Uterus (tissue), 4 donors: ENCODE measurements around the gene CMTM2. TPM values are rescaled to one million over a fixed set of nuclear protein-coding genes. Genes with fewer than 3 reads are reported as not detected.

Experiments used
- DNase-seq, 2 donors: peaks; one replicate each; pipeline ENCODE4 v3.0.0-alpha.2; 2019 to 2020
- H3K27ac ChIP-seq, 2 donors: fragments of 200-600 bp; sonication (generic); 1 replicate in 1 of 2; 2 replicates in 1 of 2; pipeline ENCODE4 v1.5.1; 2016 to 2018
- H3K27me3 ChIP-seq, 2 donors: fragments of 200-600 bp; sonication (generic); one replicate each; pipeline ENCODE4 v1.5.1; 2018 to 2019; ENCODE audit warnings: control low read depth in 1 of 2
- H3K36me3 ChIP-seq, 2 donors: fragments of 200-600 bp; sonication (generic); one replicate each; pipeline ENCODE4 v1.5.1; 2019; ENCODE audit warnings: control low read depth in 1 of 2
- H3K4me1 ChIP-seq, 2 donors: fragments of 200-600 bp; sonication (generic); one replicate each; pipeline ENCODE4 v1.5.1; 2018 to 2019; ENCODE audit warnings: control low read depth in 1 of 2
- H3K4me3 ChIP-seq, 2 donors: fragments of 200-600 bp; sonication (generic); 1 replicate in 1 of 2; 2 replicates in 1 of 2; pipeline ENCODE4 v1.5.1; 2018 to 2019; ENCODE audit warnings: mild to moderate bottlenecking in 1 of 2
- H3K9me3 ChIP-seq, 2 donors: fragments of 200-600 bp; sonication (generic); one replicate each; pipeline ENCODE4 v1.5.1; 2019; ENCODE audit warnings: control low read depth in 1 of 2
- CTCF ChIP-seq, 4 experiments: fragments of 200-600 bp in 2 of 4; fragments of 450-650 bp in 2 of 4; sonication (generic) in 2 of 4; IDR thresholded peaks; one replicate each; pipeline ENCODE4 v1.5.1; 2016 to 2019; ENCODE audit warnings: antibody characterized with exemption in 4 of 4, mild to moderate bottlenecking in 2 of 4, moderate library complexity in 1 of 4
- POLR2A ChIP-seq, 2 donors: fragments of 450-650 bp; IDR thresholded peaks; one replicate each; pipeline ENCODE4 v1.6.1; 2016; ENCODE audit warnings: antibody characterized with exemption in 2 of 2, mild to moderate bottlenecking in 1 of 2, moderate library complexity in 1 of 2
- intact Hi-C: fragments of 100-400 bp; cut with DNase I; formaldehyde crosslinking; loops from one replicate; pipeline ENCODE4 v1.15.1; 2023; ENCODE audit warnings: low total_unique reads
- total RNA-seq, 4 donors: library from RNA; depleted of rRNA in 3 of 4; stranded (reverse); fragments of >200 nt in 3 of 4; gene quantifications; one replicate each; pipeline versions ENCODE4 v1.1.0 to v1.2.4, GENCODE V29; 2014 to 2023
- donor health status: DM: yes; HTN: yes; CAD: no.

CMTM2 gene
- total RNA-seq, 4 donors from 2014 or later, result 1.2 TPM; not detected in 3

GRCh38 chr16:66538910-66539309 lies 40.4 kb upstream of the CMTM2 start:
- Histone ChIP-seq H3K9me3 (no peaks in the 10 kb centered on the region), H3K36me3 (no peaks in the 10 kb centered on the region)

GRCh38 chr16:66539623-66540469 lies 39.4 kb upstream of the CMTM2 start:
- Histone ChIP-seq H3K27me3 (no peaks in the 10 kb centered on the region), H3K4me1 (no peaks in the 10 kb centered on the region), H3K4me3 (no peak overlapping the region), H3K27ac (no peak overlapping the region), H3K36me3 (no peaks in the 10 kb centered on the region), H3K9me3 (no peaks in the 10 kb centered on the region)
- intact Hi-C loops, result no loop called here
- TF ChIP-seq POLR2A (IDR thresholded peaks at IDR 0.05) (no peak), CTCF (IDR thresholded peaks at IDR 0.05) (no peak)
- no peak for DNase-seq

More at GRCh38 chr16:66538910-66539309, 40.4 kb upstream of the CMTM2 start:
- Histone ChIP-seq H3K4me3 (no peak overlapping the region), H3K4me1 (no peaks in the 10 kb centered on the region), H3K27me3 (no peaks in the 10 kb centered on the region), H3K27ac (no peak overlapping the region)
- DNase-seq, result no peak
- intact Hi-C loops, result no loop called here
- TF ChIP-seq POLR2A (IDR thresholded peaks at IDR 0.05), result no peak
- TF ChIP-seq CTCF (IDR thresholded peaks at IDR 0.05), result no peak

GRCh38 chr16:66541388-66542355 lies 37.6 kb upstream of the CMTM2 start:
- Histone ChIP-seq H3K4me1 (no peaks in the 10 kb centered on the region), H3K4me3 (no peak overlapping the region), H3K27me3 (no peaks in the 10 kb centered on the region), H3K9me3 (no peaks in the 10 kb centered on the region), H3K36me3 (no peaks in the 10 kb centered on the region), H3K27ac (no peak overlapping the region)
- intact Hi-C loops, result no loop called here
- TF ChIP-seq CTCF (IDR thresholded peaks at IDR 0.05) (no peak), POLR2A (IDR thresholded peaks at IDR 0.05) (no peak)
- DNase-seq, result no peak

- no peak overlapping the region for H3K27ac ChIP-seq
- TF ChIP-seq CTCF (IDR thresholded peaks at IDR 0.05) (no peak), POLR2A (IDR thresholded peaks at IDR 0.05) (no peak)
- intact Hi-C loops, result no loop called here
- no peaks in the 10 kb centered on the region for H3K36me3 ChIP-seq
- no peaks in the 10 kb centered on the region for H3K4me1 ChIP-seq
- H3K4me3 ChIP-seq, result no peak overlapping the region
- no peaks in the 10 kb centered on the region for H3K27me3 ChIP-seq
- no peak for DNase-seq
- H3K9me3 ChIP-seq, result no peaks in the 10 kb centered on the region
Observed at GRCh38 chr16:66542396-66542795, 36.9 kb upstream of the CMTM2 start.
